Stimulated activated CD4-positive, alpha-beta T cell treated with anti-CD3 and anti-CD28 coated beads, Interleukin-4, amount 100 ng/mL, for 1 hour (primary cell): ENCODE results near the gene ISOC2.
A peak's percentile ranks its signal among the peaks of the same experiment; 100 is the strongest.

Experiments
- DNase-seq: peaks from one replicate; pipeline ENCODE4 v3.0.0-alpha.2; 2020

The ISOC2 gene

GRCh38 chr19:55489711-55490477, 28.5 kb upstream of the ISOC2 start:
- DNase-seq = no peak

GRCh38 chr19:55488986-55489710, 27.7 kb upstream of the ISOC2 start:
- DNase-seq = no peak

- DNase-seq = no peak
Measured at GRCh38 chr19:55487924-55488687, 26.7 kb upstream of the ISOC2 start, which contains the start of gene SSC5D. Gene SSC5D, plus strand, starts transcription at chr19:55488436. Its CDS starts 154 bp downstream, at chr19:55488590.

- peak; percentile 43 for DNase-seq
Measured at GRCh38 chr19:55486971-55487923, 25.8 kb upstream of the ISOC2 start.

GRCh38 chr19:55486043-55486970, 24.9 kb upstream of the ISOC2 start:
- DNase-seq = no peak

- DNase-seq = no peak
Measured at GRCh38 chr19:55485439-55486011, 24.1 kb upstream of the ISOC2 start.

- DNase-seq = peak; percentile 64
Measured at GRCh38 chr19:55484593-55485438, 23.4 kb upstream of the ISOC2 start, which contains the start of gene NAT14. Gene NAT14, plus strand, starts transcription at chr19:55485188. Its CDS starts 521 bp downstream, at chr19:55485709.

GRCh38 chr19:55483706-55484592, 22.5 kb upstream of the ISOC2 start:
- DNase-seq = no peak

GRCh38 chr19:55482967-55483705, 21.7 kb upstream of the ISOC2 start:
- DNase-seq = no peak

GRCh38 chr19:55482156-55482961, 20.9 kb upstream of the ISOC2 start:
- DNase-seq = no peak

GRCh38 chr19:55481794-55482155, 20.3 kb upstream of the ISOC2 start:
- DNase-seq = no peak

GRCh38 chr19:55481148-55481793, 19.8 kb upstream of the ISOC2 start:
- DNase-seq = no peak

GRCh38 chr19:55479451-55480230, 18.2 kb upstream of the ISOC2 start:
- DNase-seq = no peak

GRCh38 chr19:55479045-55479444, 17.6 kb upstream of the ISOC2 start:
- no peak for DNase-seq

GRCh38 chr19:55478364-55478763, 16.9 kb upstream of the ISOC2 start:
- no peak for DNase-seq

GRCh38 chr19:55477905-55478304, 16.5 kb upstream of the ISOC2 start:
- no peak for DNase-seq
